ENCODE measurements around the gene SRSF12.

The SRSF12 gene

DNA sequence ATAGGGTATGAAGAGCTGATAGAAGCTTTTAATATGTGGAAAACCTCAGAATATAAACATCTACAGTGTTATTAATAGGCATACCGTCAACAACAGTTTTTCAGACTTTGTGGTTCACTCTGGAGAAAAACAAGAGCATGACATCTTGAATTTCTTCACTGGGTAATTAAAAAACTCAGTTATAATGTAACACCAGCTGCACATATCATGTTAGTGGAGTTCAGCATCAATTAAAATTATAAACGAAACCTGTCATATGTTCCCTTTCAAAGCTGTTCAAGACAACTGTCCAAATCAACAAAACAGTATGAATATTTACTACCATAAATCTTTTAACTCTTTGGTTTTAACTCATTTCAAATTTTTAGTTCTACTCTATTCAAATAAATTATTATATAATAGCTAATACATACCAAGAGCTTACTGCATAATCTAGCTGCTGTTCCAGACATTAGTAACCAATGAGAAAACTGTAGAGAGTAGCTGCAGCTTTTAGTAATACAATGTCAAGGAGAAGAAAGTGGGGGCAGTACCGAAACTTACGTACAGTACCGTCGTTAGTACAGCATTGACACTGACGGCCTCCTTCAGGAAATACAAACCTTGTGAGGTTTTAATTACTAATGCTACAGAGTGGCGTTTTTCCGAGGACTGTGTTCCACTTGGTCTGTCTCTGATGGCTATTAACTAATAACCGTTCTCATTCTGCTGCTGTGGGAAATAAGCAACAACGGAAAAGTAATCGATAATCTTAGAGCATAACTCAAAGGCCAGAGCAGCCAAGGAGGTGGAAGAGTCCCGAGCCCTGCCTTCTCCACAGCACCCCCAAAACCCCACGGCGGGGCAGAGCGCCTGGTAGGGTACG is 27.5 kb upstream of the SRSF12 start:
- Histone ChIP-seq H3K9me3 (ENCODE audit: control insufficient read depth in 5 of 5, low read length in 5 of 5) (no peaks in the 10 kb centered on the region), H3K9ac (ENCODE audit: low read length in 5 of 5) (peak overlapping the region in 4 of 5 donors; percentile 63 to 78 (median 71)), H3K36me3 (ENCODE audit: control insufficient read depth in 5 of 5, insufficient read depth in 5 of 5, low read length in 5 of 5) (no peaks in the 10 kb centered on the region), H3K27me3 (ENCODE audit: control insufficient read depth in 5 of 5, insufficient read depth in 4 of 5, low read length in 5 of 5) (no peaks in the 10 kb centered on the region), H3K27ac (ENCODE audit: low read depth, low read length) (peak overlapping the region; percentile 11), H3K4me1 (ENCODE audit: control insufficient read depth in 5 of 5, insufficient read depth in 5 of 5, low read length in 5 of 5) (peaks cover 0 to 23% (median 17%) of the 10 kb centered on the region in 5 donors), H3K4me3 (ENCODE audit: low read depth in 1 of 5, low read length in 5 of 5) (peak overlapping the region; percentile 78 to 93 (median 86))

DNA sequence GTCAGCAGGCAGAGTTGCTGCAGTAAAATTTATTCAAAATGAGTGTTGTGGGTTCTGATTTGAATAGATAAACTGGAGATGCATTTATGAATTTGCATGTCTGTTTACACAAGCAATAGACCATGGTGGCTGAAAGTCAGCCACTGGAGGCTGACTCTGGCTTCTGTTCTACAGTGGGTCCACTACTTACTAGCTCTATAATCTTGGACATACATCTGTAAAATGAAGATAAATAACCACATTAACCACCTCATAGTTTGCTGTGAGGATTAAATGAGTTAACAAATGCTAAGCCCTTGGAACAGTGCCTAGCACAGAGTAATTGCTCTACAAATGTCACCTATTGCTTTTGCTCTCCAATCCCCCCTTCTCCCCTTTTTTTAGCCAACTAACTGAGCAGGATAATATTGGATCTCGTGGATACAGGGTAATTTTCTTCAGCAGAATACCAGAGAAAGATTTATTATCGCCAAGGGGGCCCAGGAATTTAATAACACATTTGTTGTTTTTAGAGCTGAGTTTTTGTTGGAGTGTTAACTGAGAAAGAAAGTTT is 26.6 kb upstream of the SRSF12 start:
- no peak overlapping the region for H3K4me3 ChIP-seq (ENCODE audit: low read depth in 1 of 5, low read length in 5 of 5)
- no peak overlapping the region for H3K27ac ChIP-seq (ENCODE audit: low read depth, low read length)
- H3K9me3 ChIP-seq (ENCODE audit: control insufficient read depth in 5 of 5, low read length in 5 of 5): no peaks in the 10 kb centered on the region
- H3K4me1 ChIP-seq (ENCODE audit: control insufficient read depth in 5 of 5, insufficient read depth in 5 of 5, low read length in 5 of 5): peaks cover 0 to 23% (median 17%) of the 10 kb centered on the region in 5 donors
- no peak overlapping the region for H3K9ac ChIP-seq (ENCODE audit: low read length in 5 of 5)
- no peaks in the 10 kb centered on the region for H3K36me3 ChIP-seq (ENCODE audit: control insufficient read depth in 5 of 5, insufficient read depth in 5 of 5, low read length in 5 of 5)
- H3K27me3 ChIP-seq (ENCODE audit: control insufficient read depth in 5 of 5, insufficient read depth in 4 of 5, low read length in 5 of 5): no peaks in the 10 kb centered on the region

DNA sequence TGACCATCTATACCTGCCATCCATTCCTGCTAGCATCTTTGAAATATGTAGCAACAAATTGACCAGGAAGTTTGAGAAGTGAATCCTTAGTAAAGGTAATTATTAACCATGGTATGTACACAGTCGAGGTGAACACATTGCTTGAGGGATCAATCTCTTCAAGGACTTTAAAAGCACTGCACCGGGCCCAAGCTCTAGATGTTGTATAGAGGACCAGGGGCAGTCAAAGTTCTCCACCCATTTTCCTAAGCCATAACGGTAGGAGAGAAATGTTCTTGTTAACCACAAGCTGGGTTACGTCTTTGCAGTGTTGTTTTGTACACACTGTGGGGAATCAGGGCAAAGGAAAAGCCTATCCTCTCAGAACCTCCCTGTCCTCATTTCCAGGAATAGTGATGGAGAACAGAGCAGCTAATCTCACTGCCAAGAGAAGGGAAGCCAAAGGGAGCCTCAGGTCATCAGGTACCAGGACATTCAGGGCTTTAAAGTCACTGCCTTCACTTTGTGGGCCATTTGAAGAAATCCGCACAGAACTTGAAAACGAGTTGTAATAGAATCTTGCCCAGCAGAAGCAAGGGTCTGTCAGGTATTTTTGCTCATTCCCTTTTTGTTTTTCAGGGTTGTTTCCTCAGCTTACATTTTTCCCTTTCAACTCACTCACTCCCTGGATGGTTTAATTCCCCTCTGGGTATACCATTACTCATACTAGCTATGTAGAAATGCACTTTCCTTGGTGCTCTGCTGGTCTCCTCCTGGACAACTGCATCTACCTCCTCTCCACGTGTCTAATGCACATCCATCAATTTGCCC is 22.7 kb upstream of the SRSF12 start:
- no peak overlapping the region for H3K27ac ChIP-seq (ENCODE audit: low read depth, low read length)
- H3K36me3 ChIP-seq (ENCODE audit: control insufficient read depth in 5 of 5, insufficient read depth in 5 of 5, low read length in 5 of 5): no peaks in the 10 kb centered on the region
- no peak overlapping the region for H3K9ac ChIP-seq (ENCODE audit: low read length in 5 of 5)
- peaks cover 0 to 7% (median 4%) of the 10 kb centered on the region in 5 donors for H3K4me1 ChIP-seq (ENCODE audit: control insufficient read depth in 5 of 5, insufficient read depth in 5 of 5, low read length in 5 of 5)
- H3K9me3 ChIP-seq (ENCODE audit: control insufficient read depth in 5 of 5, low read length in 5 of 5): no peaks in the 10 kb centered on the region
- no peak overlapping the region for H3K4me3 ChIP-seq (ENCODE audit: low read depth in 1 of 5, low read length in 5 of 5)
- no peaks in the 10 kb centered on the region for H3K27me3 ChIP-seq (ENCODE audit: control insufficient read depth in 5 of 5, insufficient read depth in 4 of 5, low read length in 5 of 5)

DNA sequence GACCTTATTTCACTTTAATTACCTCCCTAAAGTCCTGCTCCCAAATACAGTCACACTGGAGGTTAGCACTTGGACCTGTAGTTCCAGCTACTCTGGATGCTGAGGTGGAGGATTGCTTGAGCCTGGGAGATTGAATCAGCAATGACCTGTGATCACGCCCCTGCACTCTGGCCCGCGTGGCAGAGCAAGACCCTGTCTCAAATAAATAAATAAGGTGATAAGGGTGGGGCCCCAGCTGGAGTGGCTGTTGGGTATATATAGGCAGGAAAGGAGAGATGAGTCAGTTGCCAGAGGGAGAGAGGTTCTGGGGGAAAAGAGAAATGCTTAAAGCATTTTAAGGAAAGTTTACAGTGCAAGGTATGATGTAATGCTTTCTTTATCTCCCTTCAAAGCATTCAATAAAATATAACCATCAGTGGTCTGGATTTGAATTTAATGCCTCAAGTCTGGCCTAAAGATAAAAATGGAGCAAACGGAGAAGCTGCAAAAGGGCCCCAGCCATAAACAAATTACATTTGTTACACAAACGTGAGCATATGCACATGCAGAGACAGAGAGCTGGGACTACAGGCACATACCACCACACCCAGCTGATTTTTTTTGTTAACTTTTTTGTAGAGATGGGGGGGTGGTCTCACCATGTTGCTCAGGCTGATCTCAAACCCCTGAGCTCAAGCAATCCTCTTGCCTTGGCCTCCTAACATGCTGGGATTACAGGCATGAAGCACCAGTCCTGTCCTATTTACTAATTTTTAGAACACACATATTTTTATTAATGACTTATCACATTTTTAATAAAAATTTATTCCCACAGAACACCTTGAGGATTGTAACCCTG is 21.9 kb upstream of the SRSF12 start:
- Histone ChIP-seq H3K36me3 (ENCODE audit: control insufficient read depth in 5 of 5, insufficient read depth in 5 of 5, low read length in 5 of 5) (no peaks in the 10 kb centered on the region), H3K4me1 (ENCODE audit: control insufficient read depth in 5 of 5, insufficient read depth in 5 of 5, low read length in 5 of 5) (peaks cover 0 to under 1% (median 0%) of the 10 kb centered on the region in 5 donors), H3K9ac (ENCODE audit: low read length in 5 of 5) (no peak overlapping the region), H3K27ac (ENCODE audit: low read depth, low read length) (no peak overlapping the region), H3K4me3 (ENCODE audit: low read depth in 1 of 5, low read length in 5 of 5) (no peak overlapping the region), H3K9me3 (ENCODE audit: control insufficient read depth in 5 of 5, low read length in 5 of 5) (no peaks in the 10 kb centered on the region), H3K27me3 (ENCODE audit: control insufficient read depth in 5 of 5, insufficient read depth in 4 of 5, low read length in 5 of 5) (no peaks in the 10 kb centered on the region)

DNA sequence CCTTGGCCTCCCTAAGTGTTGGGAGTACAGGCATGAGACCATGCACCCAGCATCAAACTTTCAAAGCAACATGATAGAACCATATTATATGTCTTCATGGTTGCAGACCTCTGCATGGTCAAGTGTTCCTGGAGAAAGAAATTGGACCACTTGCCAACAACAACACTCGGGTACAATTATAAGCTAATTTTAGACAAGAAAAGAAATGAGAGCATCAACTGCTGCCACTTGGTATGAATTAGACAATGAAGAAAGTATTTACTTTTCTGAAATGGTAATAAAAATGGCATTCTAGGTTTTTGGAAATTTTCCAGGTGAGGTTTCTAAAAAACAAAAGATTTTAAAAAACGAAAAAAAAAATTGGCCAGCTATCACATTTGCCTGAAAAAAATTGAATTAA is 20.3 kb upstream of the SRSF12 start:
- no peaks in the 10 kb centered on the region for H3K9me3 ChIP-seq (ENCODE audit: control insufficient read depth in 5 of 5, low read length in 5 of 5)
- H3K4me1 ChIP-seq (ENCODE audit: control insufficient read depth in 5 of 5, insufficient read depth in 5 of 5, low read length in 5 of 5): no peaks in the 10 kb centered on the region
- H3K9ac ChIP-seq (ENCODE audit: low read length in 5 of 5): no peak overlapping the region
- no peaks in the 10 kb centered on the region for H3K36me3 ChIP-seq (ENCODE audit: control insufficient read depth in 5 of 5, insufficient read depth in 5 of 5, low read length in 5 of 5)
- no peak overlapping the region for H3K4me3 ChIP-seq (ENCODE audit: low read depth in 1 of 5, low read length in 5 of 5)
- H3K27me3 ChIP-seq (ENCODE audit: control insufficient read depth in 5 of 5, insufficient read depth in 4 of 5, low read length in 5 of 5): no peaks in the 10 kb centered on the region
- H3K27ac ChIP-seq (ENCODE audit: low read depth, low read length): no peak overlapping the region

DNA sequence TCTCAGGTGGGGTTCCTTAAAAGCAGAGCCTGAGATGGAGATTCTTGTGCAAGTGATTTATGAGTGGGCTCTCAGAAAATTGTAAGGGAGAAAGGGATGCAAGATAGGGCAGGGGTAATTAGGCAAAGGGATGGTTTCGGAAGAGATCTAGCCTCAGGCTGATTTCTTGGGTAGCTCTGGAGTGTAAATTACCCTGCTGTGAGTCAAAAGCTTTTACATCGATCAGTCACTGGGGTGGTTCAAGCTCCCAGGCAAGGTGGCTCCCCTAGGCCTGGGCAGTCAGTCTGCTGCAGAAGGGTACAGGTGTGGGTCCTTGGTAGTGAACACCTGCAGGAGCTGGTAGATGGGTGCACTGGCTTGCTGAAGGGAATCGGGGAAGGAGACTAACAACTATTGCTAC is 16.9 kb upstream of the SRSF12 start:
- Histone ChIP-seq H3K4me1 (ENCODE audit: control insufficient read depth in 5 of 5, insufficient read depth in 5 of 5, low read length in 5 of 5) (no peaks in the 10 kb centered on the region), H3K9me3 (ENCODE audit: control insufficient read depth in 5 of 5, low read length in 5 of 5) (no peaks in the 10 kb centered on the region), H3K27ac (ENCODE audit: low read depth, low read length) (no peak overlapping the region), H3K36me3 (ENCODE audit: control insufficient read depth in 5 of 5, insufficient read depth in 5 of 5, low read length in 5 of 5) (no peaks in the 10 kb centered on the region), H3K9ac (ENCODE audit: low read length in 5 of 5) (no peak overlapping the region), H3K27me3 (ENCODE audit: control insufficient read depth in 5 of 5, insufficient read depth in 4 of 5, low read length in 5 of 5) (no peaks in the 10 kb centered on the region), H3K4me3 (ENCODE audit: low read depth in 1 of 5, low read length in 5 of 5) (no peak overlapping the region)

DNA sequence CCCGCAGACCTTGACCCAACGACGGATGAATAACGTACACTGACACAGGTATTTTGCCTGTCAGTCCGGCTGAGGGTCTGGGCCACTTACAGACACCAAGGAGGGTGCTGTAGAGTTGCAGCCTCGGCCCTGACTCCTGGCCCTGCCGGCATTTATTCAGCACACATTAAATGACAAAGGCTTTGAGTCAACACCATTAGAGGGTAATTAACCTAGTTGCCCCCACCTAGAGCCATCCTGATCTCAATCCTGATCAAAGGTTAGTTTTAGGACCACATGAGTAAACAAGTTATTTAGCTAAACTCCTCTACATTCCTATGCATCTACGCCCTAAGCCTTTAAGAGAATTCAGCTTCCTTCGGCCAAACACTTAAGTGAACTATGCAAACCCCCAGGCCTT is 16.1 kb upstream of the SRSF12 start:
- no peaks in the 10 kb centered on the region for H3K36me3 ChIP-seq (ENCODE audit: control insufficient read depth in 5 of 5, insufficient read depth in 5 of 5, low read length in 5 of 5)
- no peak overlapping the region for H3K4me3 ChIP-seq (ENCODE audit: low read depth in 1 of 5, low read length in 5 of 5)
- H3K9ac ChIP-seq (ENCODE audit: low read length in 5 of 5): no peak overlapping the region
- H3K9me3 ChIP-seq (ENCODE audit: control insufficient read depth in 5 of 5, low read length in 5 of 5): no peaks in the 10 kb centered on the region
- no peak overlapping the region for H3K27ac ChIP-seq (ENCODE audit: low read depth, low read length)
- no peaks in the 10 kb centered on the region for H3K4me1 ChIP-seq (ENCODE audit: control insufficient read depth in 5 of 5, insufficient read depth in 5 of 5, low read length in 5 of 5)
- no peaks in the 10 kb centered on the region for H3K27me3 ChIP-seq (ENCODE audit: control insufficient read depth in 5 of 5, insufficient read depth in 4 of 5, low read length in 5 of 5)

DNA sequence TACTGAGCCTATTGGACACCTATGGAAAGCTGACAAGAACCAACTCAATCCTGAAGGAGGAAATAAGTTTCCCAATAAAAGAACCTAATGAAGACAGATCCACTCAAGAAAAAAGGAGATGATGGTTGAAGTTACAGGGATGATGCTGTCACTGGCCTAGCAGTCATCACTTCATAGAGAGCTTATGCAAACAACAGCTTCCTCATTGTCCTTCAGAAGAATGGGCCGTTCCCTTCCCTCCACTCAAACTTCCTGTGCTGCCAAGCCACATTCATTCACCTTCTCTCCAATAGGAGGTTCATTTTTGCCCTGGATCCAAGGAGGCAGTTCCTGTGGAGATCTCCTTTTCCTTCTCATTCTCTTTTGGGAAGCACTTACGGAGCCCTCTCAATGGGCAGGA is 14.2 kb upstream of the SRSF12 start:
- Histone ChIP-seq H3K36me3 (ENCODE audit: control insufficient read depth in 5 of 5, insufficient read depth in 5 of 5, low read length in 5 of 5) (no peaks in the 10 kb centered on the region), H3K9ac (ENCODE audit: low read length in 5 of 5) (no peak overlapping the region), H3K4me3 (ENCODE audit: low read depth in 1 of 5, low read length in 5 of 5) (no peak overlapping the region), H3K27me3 (ENCODE audit: control insufficient read depth in 5 of 5, insufficient read depth in 4 of 5, low read length in 5 of 5) (no peaks in the 10 kb centered on the region), H3K4me1 (ENCODE audit: control insufficient read depth in 5 of 5, insufficient read depth in 5 of 5, low read length in 5 of 5) (no peaks in the 10 kb centered on the region), H3K27ac (ENCODE audit: low read depth, low read length) (no peak overlapping the region), H3K9me3 (ENCODE audit: control insufficient read depth in 5 of 5, low read length in 5 of 5) (no peaks in the 10 kb centered on the region)

DNA sequence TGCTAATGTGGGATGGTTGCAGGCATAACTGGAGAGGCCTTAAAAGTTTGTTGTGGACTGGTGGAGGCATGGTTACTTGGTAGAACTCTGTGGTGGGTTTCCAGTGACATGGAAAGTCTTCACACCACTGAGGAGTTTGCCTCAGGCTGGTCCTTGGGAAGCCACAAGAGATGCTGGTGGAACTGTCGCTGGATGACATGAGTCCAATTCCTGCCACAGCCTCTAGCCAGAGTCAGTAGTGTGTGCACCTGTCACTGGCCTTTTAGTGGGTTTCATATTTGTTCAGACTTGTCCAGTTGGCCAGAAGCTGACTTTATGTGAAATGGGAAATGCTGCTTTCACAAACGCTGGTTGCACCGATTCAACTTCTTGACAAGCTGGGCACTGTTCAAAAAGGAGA is 13.7 kb upstream of the SRSF12 start:
- no peaks in the 10 kb centered on the region for H3K36me3 ChIP-seq (ENCODE audit: control insufficient read depth in 5 of 5, insufficient read depth in 5 of 5, low read length in 5 of 5)
- H3K27ac ChIP-seq (ENCODE audit: low read depth, low read length): no peak overlapping the region
- no peak overlapping the region for H3K4me3 ChIP-seq (ENCODE audit: low read depth in 1 of 5, low read length in 5 of 5)
- no peaks in the 10 kb centered on the region for H3K4me1 ChIP-seq (ENCODE audit: control insufficient read depth in 5 of 5, insufficient read depth in 5 of 5, low read length in 5 of 5)
- H3K9me3 ChIP-seq (ENCODE audit: control insufficient read depth in 5 of 5, low read length in 5 of 5): no peaks in the 10 kb centered on the region
- H3K27me3 ChIP-seq (ENCODE audit: control insufficient read depth in 5 of 5, insufficient read depth in 4 of 5, low read length in 5 of 5): no peaks in the 10 kb centered on the region
- no peak overlapping the region for H3K9ac ChIP-seq (ENCODE audit: low read length in 5 of 5)

All from subcutaneous abdominal adipose tissue (tissue), 5 donors.